Measurements from ENCODE around the gene ZNF576. TPM values are rescaled to one million over a fixed set of nuclear protein-coding genes. Genes with fewer than 3 reads are reported as not detected.

Gene ZNF576
- total RNA-seq, 1 experiment from 2014 or later: 14.1 TPM

GRCh38 chr19:43636121-43636683 is 39.8 kb downstream of the ZNF576 start:
- CTCF ChIA-PET: interaction anchor here (0.6 kb wide), 1 partner anchor 100 kb away, joined by 5 read pairs; no protein-coding TSS in a partner anchor

GRCh38 chr19:43638214-43638994 is 42.0 kb downstream of the ZNF576 start:
- ATAC-seq: no peak
- ChIA-PET CTCF (no interaction called here), POLR2A (no interaction called here)
- H3K4me3 ChIP-seq (ENCODE audit: low read depth in 2 of 2, low read length in 2 of 2): no peak overlapping the region
- in situ Hi-C loops (cut with HindIII; ENCODE audit: low pct_unique_long_range_greater_than_20kb, low sequenced_read_pairs): no loop called here
- no peak for DNase-seq (ENCODE audit: low read depth, low spot score)
- peaks cover 4% of the 10 kb centered on the region; the same call in 1 of the 2 replicates for H3K27me3 ChIP-seq (ENCODE audit: control insufficient read depth, insufficient read depth, low read length)
- no peaks in the 10 kb centered on the region; the same call in 1 of the 2 replicates for H3K36me3 ChIP-seq (ENCODE audit: control insufficient read depth, insufficient read depth, low read length)
- H3K4me1 ChIP-seq (ENCODE audit: control insufficient read depth, insufficient read depth, low read length): peaks cover 3% of the 10 kb centered on the region
- BruUV-seq (replicated peaks): no TSS peak
- H3K27ac ChIP-seq (ENCODE audit: low read length): no peak overlapping the region
- TF ChIP-seq CTCF (IDR thresholded peaks at IDR 0.05) (no peak), SIN3A (IDR thresholded peaks at IDR 0.05; ENCODE audit: borderline replicate concordance, insufficient read depth, low read depth, low read length) (no peak), REST (IDR thresholded peaks at IDR 0.05; ENCODE audit: insufficient read depth in 1 of 2, low read depth in 2 of 2, low read length in 1 of 2) (no peak), POLR2AphosphoS5 (IDR thresholded peaks at IDR 0.05; ENCODE audit: low read depth, low read length) (no peak), TCF7L2 (IDR thresholded peaks at IDR 0.05; ENCODE audit: low read depth, low read length) (no peak)
- intact Hi-C loops (cut with micrococcal nuclease; ENCODE audit: unreplicated experiment): no loop called here
- no peaks in the 10 kb centered on the region for H3K9me3 ChIP-seq (ENCODE audit: control insufficient read depth, insufficient read depth, low read depth, low read length)

More at GRCh38 chr19:43636121-43636683, 39.8 kb downstream of the ZNF576 start:
- BruUV-seq (replicated peaks): no TSS peak
- H3K4me1 ChIP-seq (ENCODE audit: control insufficient read depth, insufficient read depth, low read length): peaks cover 3% of the 10 kb centered on the region
- in situ Hi-C loops (cut with HindIII; ENCODE audit: low pct_unique_long_range_greater_than_20kb, low sequenced_read_pairs) (no loop called here), intact Hi-C loops (cut with micrococcal nuclease; ENCODE audit: unreplicated experiment) (no loop called here)
- DNase-seq (ENCODE audit: low read depth, low spot score): no peak
- H3K36me3 ChIP-seq (ENCODE audit: control insufficient read depth, insufficient read depth, low read length): no peaks in the 10 kb centered on the region; the same call in 1 of the 2 replicates
- no peak overlapping the region for H3K4me3 ChIP-seq (ENCODE audit: low read depth in 2 of 2, low read length in 2 of 2)
- no peaks in the 10 kb centered on the region for H3K9me3 ChIP-seq (ENCODE audit: control insufficient read depth, insufficient read depth, low read depth, low read length)
- ATAC-seq: no peak
- POLR2A ChIA-PET: no interaction called here
- peaks cover 4% of the 10 kb centered on the region; the same call in 1 of the 2 replicates for H3K27me3 ChIP-seq (ENCODE audit: control insufficient read depth, insufficient read depth, low read length)
- no peak overlapping the region for H3K27ac ChIP-seq (ENCODE audit: low read length)
- no peak for TF ChIP-seq SIN3A (IDR thresholded peaks at IDR 0.05; ENCODE audit: borderline replicate concordance, insufficient read depth, low read depth, low read length)
- no peak for TF ChIP-seq REST (IDR thresholded peaks at IDR 0.05; ENCODE audit: insufficient read depth in 1 of 2, low read depth in 2 of 2, low read length in 1 of 2)
